ENCODE data around the gene CMTM7.
"Not testable (repeated sequence)": the region's sequence is repeated elsewhere in the genome, so short reads cannot be mapped to it uniquely, and the experiment has no call there.

CMTM7 gene

DNA sequence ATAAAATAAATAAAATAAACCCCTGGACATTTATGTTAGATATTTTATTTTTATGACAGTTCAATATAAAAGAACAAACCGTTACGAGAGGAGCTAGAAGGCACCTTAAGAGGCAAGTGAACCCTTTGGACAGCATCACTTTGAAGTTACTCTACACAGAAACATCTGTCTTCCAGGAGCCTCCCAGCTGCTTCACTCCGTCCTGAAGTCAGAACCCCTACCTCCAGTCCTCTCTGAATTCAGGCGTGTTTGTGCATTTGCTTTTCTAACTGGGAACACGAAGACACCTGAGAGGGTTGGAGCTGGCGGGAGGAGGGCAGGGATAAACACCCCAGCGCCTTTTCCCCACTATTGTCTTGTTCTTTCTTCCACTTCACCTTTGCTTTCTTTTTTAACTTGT is 46.2 kb downstream of the CMTM7 start:
- no peak for DNase-seq (ENCODE audit: low read depth, low spot score)

DNA sequence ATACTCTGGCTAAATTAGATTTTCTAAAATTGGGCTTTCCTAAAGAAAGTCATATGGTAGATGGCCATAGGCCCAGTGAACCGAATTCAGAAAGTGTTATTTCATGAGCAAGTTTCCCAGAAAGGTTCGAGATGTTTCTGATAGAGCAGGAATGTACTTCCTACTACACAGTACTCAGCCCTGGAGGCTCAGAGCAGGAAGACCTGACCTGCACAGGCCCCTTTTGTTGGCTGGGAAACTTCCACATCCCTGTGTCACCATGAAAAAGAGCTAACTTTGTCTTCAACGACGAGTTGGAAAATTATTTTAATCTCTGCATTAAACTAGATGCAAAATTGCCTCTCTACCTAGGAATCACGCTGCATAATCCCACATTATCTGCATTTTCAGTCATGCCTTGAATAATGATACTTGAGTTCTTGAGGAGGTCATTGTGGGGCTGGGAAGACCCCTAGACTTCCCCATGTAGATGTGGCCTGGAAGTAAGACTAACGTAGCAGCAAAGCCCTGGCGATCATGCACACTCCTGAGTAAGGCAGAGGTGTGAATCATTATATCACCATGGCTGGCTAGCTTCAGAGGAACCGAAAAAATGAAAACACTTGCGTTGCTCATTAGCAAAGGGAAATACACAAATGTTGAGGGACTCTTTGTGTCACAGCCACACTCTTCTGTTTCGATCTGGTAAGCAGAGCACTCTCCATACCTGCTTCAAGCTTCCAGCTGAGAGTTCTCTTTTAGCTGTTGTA is 47.1 kb downstream of the CMTM7 start:
- DNase-seq (ENCODE audit: low read depth, low spot score): peak; percentile 15

DNA sequence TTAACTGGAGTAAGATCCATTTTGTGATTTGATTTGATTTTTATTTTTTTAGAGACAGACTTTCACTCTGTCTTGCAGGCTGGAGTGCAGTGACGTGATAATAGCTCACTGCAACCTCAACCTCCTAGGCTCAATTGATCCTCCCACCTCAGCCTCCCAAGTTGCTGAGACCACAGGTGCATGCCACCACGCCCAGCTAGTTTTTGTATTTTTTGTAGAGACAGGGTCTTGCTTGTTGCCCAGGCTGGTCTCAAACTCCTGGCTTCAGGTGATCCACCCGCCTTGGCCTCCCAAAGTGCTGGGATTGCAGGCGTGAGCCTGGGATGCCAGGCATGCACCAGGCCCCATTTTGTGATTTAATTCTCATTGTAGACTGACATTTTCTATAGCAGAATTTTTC is 47.8 kb downstream of the CMTM7 start:
- DNase-seq (ENCODE audit: low read depth, low spot score): not testable (repeated sequence)

DNA sequence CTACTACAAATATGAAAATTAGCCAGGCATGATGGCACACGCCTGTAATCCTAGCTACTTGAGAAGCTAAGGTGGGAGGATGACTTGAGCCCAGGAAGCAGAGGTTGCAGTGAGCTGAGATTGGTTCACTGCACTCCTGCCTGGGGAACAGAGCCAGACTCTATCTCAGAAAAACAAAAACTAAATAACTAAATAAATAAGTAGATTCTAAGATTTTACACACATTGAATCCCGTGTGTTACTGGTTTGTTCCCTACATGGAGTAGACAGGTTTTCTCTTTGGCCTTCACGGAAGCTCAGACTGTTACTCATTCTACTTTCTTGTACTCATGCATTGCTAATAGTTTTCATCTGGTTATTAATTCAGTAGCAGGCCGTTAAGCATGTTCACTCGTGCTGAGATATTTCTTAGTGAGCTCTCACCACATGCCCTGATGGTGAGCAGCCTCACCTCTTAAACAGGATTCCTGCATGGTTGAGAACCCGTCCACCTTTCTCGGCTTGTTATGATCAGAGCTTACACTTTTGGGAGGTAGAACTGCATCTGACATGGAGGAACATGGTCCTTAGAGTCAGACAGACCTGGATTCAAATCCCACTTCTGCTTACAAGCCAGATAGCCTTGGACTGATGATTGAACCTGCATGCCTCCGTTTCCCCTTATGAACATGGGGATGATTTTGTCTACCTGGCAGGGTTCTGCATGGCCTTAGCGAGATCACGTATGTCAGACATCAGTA is 49.1 kb downstream of the CMTM7 start:
- DNase-seq (ENCODE audit: low read depth, low spot score): peak; percentile 44

GRCh38 chr3:32442766-32443165 is 51.1 kb downstream of the CMTM7 start:
- no peak for DNase-seq (ENCODE audit: low read depth, low spot score)

- peak; percentile 77 for DNase-seq (ENCODE audit: low read depth, low spot score)
Measured at GRCh38 chr3:32443478-32443877, 51.8 kb downstream of the CMTM7 start.

GRCh38 chr3:32447865-32448400 is 56.3 kb downstream of the CMTM7 start:
- DNase-seq (ENCODE audit: low read depth, low spot score): no peak

GRCh38 chr3:32448686-32449474 is 57.2 kb downstream of the CMTM7 start:
- no peak for DNase-seq (ENCODE audit: low read depth, low spot score)

GRCh38 chr3:32449691-32450090 is 58.0 kb downstream of the CMTM7 start:
- no peak for DNase-seq (ENCODE audit: low read depth, low spot score)

- no peak for DNase-seq (ENCODE audit: low read depth, low spot score)
Measured at GRCh38 chr3:32450426-32450825, 58.8 kb downstream of the CMTM7 start.

- DNase-seq (ENCODE audit: low read depth, low spot score): no peak
Measured at GRCh38 chr3:32450992-32451659, 59.5 kb downstream of the CMTM7 start.

- no peak for DNase-seq (ENCODE audit: low read depth, low spot score)
Measured at GRCh38 chr3:32452009-32452408, 60.4 kb downstream of the CMTM7 start.

DNA sequence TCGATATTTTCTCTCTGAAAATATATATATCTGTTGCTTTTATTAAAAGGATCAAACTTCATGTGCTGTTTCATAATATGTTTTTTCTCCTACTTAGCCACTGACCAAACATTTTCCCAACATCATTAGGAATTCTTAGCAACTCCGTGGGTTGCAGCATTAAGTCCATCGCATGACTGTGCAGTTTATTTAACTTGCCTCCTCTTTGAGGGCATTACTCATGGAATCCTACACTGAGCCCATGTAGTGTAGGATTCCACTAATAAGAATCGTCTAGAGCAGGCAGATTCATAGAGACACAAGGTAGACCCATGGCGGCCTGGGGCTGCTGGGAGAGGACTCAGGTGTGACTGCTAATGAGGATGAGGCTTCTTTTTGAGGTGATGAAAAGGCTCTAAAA is 61.7 kb downstream of the CMTM7 start:
- DNase-seq (ENCODE audit: low read depth, low spot score): peak; percentile 78

DNA sequence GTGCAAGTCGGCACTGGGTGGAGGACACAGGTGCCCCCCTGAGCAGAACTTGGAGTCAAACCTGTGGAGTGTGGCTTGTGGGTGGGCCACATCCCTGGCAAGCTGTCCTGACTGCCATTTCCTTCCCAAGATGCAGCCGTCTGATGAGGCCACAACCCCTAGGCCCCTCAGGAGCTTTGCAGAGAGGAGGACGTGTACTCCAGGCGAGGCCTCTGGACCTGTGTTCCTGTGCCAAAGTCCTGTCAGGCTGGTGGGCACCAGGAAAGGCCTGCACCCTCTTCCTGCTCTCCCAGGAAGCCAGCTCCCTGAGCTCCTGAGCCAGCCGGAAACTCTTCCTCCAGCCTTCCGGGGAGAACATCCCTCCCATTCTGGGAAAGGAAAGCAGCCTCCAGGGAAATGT is 62.5 kb downstream of the CMTM7 start:
- DNase-seq (ENCODE audit: low read depth, low spot score): no peak

GRCh38 chr3:32454731-32455608 is 63.3 kb downstream of the CMTM7 start:
- no peak for DNase-seq (ENCODE audit: low read depth, low spot score)

DNA sequence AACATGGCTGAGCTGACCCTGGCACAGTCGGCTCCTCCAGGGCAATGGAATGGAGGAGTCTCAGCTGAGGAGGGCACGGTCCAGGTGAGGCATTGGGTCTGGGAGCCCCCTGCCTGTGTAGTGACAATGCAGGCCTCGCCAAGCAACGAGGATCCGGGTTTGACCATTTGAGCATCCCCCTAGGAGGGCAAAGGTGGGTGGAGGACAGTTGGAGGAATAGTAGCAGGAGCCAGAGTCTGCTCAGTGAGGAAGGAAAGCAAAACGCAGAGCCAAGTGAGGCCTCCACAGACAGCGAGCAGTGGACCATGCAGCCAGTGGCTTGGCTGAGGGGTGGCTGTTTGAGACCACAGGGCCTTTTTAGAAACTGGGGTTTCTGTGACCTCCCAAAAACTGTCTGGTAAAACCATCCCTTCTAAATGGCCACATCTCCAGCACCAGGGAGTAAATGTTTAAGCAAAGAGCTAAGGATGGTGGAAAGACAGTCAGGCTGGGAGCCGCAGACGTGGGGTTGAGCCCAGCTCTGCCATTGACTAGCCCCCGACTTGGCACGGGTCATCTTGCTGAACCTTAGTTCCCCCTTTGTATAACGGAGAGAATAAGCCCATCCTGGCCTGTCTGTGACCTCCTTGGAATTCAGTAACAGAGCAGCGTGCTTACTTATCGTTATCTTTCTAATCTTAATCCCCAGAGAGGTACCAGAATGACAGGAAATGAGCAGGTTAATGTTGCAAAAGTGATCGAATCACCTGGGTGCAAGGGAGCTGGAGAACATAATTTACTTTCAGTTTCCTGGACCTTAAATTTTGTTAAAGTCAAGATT is 64.2 kb downstream of the CMTM7 start:
- no peak for DNase-seq (ENCODE audit: low read depth, low spot score)

GRCh38 chr3:32456429-32457130 is 64.9 kb downstream of the CMTM7 start:
- no peak for DNase-seq (ENCODE audit: low read depth, low spot score)

DNA sequence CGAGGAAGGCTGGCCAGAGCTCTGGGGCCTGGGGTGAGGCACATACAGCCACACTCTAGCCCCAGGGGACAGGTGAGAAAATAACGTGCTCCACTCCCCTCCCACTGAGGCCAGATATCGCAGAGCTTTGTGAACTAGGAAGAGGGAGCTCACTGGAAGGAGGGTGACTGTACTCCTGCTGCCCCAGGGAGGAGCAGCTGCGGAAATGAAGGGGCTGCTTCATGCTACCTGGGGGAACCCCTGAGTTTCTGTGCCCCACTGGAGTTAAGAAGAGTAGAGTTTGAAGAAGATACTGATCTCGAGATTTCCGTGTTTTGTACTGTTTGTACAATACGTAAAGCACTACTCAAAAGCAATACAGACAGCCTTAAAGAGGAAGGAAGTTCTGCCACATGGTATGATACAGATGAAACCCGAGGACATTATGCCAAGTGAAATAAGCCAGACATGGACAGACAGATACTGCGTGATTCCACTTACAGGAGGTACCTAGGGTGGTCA is 66.4 kb downstream of the CMTM7 start:
- no peak for DNase-seq (ENCODE audit: low read depth, low spot score)

DNA sequence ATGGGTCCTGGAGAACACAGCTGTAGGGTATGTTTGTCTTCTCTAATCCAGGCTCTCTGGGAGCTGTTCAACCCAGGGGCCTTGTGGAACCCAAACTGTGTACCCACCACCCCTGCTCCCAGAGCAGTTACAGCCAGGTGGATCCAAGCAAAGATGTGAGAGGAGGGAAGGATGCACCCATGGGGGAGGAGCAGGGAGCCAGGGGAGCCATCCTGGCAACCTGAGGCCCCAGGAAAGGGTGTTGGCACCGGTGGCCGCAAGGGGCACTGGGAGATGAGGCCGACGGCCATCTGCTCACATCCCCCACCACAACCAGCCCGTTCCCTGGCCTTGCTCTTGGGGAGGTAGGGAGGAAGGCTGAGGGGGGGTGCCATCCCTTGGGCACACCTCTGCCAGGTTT is 67.8 kb downstream of the CMTM7 start:
- DNase-seq (ENCODE audit: low read depth, low spot score): no peak

All from astrocyte of the hippocampus (primary cell).